ENCODE data around the gene GOLM1.

DNA sequence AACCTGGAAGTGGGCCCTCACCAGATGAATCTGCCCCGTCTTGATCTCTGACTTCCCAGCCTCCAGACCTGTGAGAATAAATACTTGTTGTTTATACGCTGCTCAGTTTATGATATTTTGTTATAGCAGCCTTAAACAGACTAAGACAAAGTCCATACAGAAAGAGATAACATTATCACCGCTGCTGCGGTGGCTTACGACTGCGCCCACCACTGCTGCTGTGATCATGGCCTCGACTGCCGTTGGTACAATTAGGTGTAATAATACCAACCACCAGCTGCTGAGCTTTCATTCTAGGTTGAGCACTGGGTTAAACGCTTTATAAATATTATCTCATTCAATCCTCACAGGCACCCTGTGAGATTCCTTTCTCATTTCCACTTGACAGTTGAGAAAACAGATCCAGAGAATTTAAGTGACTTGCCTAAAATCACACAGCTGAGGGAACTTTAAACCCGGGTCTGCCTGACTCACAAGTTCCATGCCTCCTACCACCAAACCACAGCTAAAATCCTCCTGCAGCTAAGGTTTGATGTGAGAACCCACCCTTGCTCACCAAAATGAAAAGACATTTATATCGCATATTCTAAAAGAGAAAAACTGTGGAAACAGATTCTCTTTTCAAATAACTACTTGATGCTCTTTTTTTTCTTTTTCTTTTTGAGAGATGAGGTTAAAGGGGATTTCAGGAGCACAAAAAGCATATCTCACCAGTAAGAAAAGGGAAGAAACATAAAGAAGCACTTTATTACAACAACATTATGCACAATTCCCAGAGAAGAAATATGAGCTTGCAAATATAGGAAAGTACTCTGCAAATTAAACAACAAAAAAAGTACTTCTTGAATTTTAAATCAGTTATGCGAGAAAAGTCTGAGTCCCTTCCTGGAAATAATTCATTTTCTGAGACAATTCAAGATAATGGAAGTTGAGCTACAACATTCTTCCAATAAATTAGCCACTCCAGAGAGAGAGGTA is 23.9 kb downstream of the GOLM1 start:
- TF ChIP-seq, protein P1, sequence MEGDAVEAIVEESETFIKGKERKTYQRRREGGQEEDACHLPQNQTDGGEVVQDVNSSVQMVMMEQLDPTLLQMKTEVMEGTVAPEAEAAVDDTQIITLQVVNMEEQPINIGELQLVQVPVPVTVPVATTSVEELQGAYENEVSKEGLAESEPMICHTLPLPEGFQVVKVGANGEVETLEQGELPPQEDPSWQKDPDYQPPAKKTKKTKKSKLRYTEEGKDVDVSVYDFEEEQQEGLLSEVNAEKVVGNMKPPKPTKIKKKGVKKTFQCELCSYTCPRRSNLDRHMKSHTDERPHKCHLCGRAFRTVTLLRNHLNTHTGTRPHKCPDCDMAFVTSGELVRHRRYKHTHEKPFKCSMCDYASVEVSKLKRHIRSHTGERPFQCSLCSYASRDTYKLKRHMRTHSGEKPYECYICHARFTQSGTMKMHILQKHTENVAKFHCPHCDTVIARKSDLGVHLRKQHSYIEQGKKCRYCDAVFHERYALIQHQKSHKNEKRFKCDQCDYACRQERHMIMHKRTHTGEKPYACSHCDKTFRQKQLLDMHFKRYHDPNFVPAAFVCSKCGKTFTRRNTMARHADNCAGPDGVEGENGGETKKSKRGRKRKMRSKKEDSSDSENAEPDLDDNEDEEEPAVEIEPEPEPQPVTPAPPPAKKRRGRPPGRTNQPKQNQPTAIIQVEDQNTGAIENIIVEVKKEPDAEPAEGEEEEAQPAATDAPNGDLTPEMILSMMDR (conservative IDR thresholded peaks at IDR 0.05; ENCODE audit: low read depth, low read length): no peak
- no peak for TF ChIP-seq RFX5 (IDR thresholded peaks at IDR 0.05; ENCODE audit: low read depth, low read length)

All from IMR-90 (cell line).